Fibroblast of villous mesenchyme (primary cell): ENCODE results near the gene CANX. TPM values are rescaled to one million over a fixed set of nuclear protein-coding genes. Genes with fewer than 3 reads are reported as not detected.
A peak's percentile ranks its signal among the peaks of the same experiment; 100 is the strongest.
"Not testable (repeated sequence)": the region's sequence is repeated elsewhere in the genome, so short reads cannot be mapped to it uniquely, and the experiment has no call there.

Source experiments
- DNase-seq: peaks from one replicate; pipeline ENCODE4 v3.0.0-alpha.2; 2010; ENCODE audit warnings: low read depth
- H3K4me3 ChIP-seq: 2 replicates; pipeline ENCODE4 v1.5.1; 2011; ENCODE audit warnings: low read depth, mild to moderate bottlenecking, low read length
- CTCF ChIP-seq: IDR thresholded peaks from 2 replicates; pipeline ENCODE4 v1.5.1; 2012; ENCODE audit warnings: low read depth, mild to moderate bottlenecking, low read length; ENCODE audit not compliant: insufficient read depth
- total RNA-seq: library from RNA; depleted of rRNA; stranded (reverse); fragments of >200 nt; gene quantifications from 2 replicates; pipeline ENCODE4 v1.2.3, GENCODE V29; 2012

The CANX gene
- total RNA-seq = 628 and 886 TPM in 2 replicates

- H3K4me3 ChIP-seq = peak within 1 kb of the TSS; percentile 75
- no peak for DNase-seq
- TF ChIP-seq CTCF = no peak
Observed at GRCh38 chr5:179698935-179699615, at the start of gene CANX. TSS of gene CANX (plus strand) at chr5:179698967. CDS start at chr5:179705682, 6,715 bp downstream.

- H3K4me3 ChIP-seq, DNase-seq: not testable (repeated sequence)
Observed at GRCh38 chr5:179649166-179649703, 49.5 kb upstream of the CANX start.

GRCh38 chr5:179650245-179650644 is 48.5 kb upstream of the CANX start:
- DNase-seq, H3K4me3 ChIP-seq: not testable (repeated sequence)

- H3K4me3 ChIP-seq, DNase-seq: not testable (repeated sequence)
Observed at GRCh38 chr5:179653135-179653534, 45.6 kb upstream of the CANX start.

- H3K4me3 ChIP-seq, DNase-seq: not testable (repeated sequence)
Observed at GRCh38 chr5:179657302-179658178, 41.2 kb upstream of the CANX start.

- DNase-seq = peak; percentile 76
- H3K4me3 ChIP-seq = peak overlapping the region; percentile 71
Observed at GRCh38 chr5:179658179-179658856, 40.4 kb upstream of the CANX start.

GRCh38 chr5:179661647-179662046 is 37.1 kb upstream of the CANX start:
- H3K4me3 ChIP-seq, DNase-seq: not testable (repeated sequence)

GRCh38 chr5:179668391-179668790 is 30.4 kb upstream of the CANX start:
- H3K4me3 ChIP-seq = no peak overlapping the region
- peak; percentile 97 for TF ChIP-seq CTCF
- DNase-seq = peak; percentile 64

- peak; percentile 94 for DNase-seq
- TF ChIP-seq CTCF = no peak
Observed at GRCh38 chr5:179678223-179679013, 20.3 kb upstream of the CANX start.

More at GRCh38 chr5:179678223-179679013, 20.3 kb upstream of the CANX start:
- peak overlapping the region; percentile 74 for H3K4me3 ChIP-seq
